Fibroblast of mammary gland (primary cell): ENCODE measurements around the gene WDFY2.
A peak's percentile ranks its signal among the peaks of the same experiment; 100 is the strongest.

Experiments
- DNase-seq: peaks from one replicate; pipeline ENCODE4 v3.0.0-alpha.2; 2010; ENCODE audit warnings: low read depth
- H3K4me3 ChIP-seq: 2 replicates; pipeline ENCODE4 v1.5.1; 2011; ENCODE audit warnings: low read depth, mild to moderate bottlenecking, low read length, moderate library complexity; ENCODE audit not compliant: control insufficient read depth
- CTCF ChIP-seq: conservative IDR thresholded peaks from 2 replicates; pipeline ENCODE4 v1.5.1; 2011; ENCODE audit warnings: low read depth, low read length, inconsistent platforms; ENCODE audit not compliant: control insufficient read depth, insufficient read depth

WDFY2 gene

DNA sequence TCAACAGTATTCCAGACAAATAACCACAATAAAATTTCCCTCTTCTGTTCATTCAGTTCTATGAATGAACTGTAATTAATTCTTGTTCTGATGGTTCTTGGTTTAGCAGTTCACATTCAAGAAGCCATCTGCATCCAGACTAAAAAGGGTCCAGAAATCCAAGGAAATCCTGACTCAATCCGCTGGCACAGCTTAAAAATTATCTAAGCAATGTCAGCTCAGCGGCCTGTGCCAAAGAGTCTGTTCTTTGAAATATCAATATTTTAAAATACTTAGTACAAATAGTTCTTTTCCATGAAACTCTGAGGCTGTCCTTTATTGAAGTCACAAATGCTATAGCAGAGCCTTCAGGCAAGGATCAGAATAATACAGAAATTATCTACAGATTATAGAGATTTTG, 162.5 kb downstream of the WDFY2 start:
- DNase-seq: no peak
- no peak for TF ChIP-seq CTCF
- H3K4me3 ChIP-seq: no peak overlapping the region

DNA sequence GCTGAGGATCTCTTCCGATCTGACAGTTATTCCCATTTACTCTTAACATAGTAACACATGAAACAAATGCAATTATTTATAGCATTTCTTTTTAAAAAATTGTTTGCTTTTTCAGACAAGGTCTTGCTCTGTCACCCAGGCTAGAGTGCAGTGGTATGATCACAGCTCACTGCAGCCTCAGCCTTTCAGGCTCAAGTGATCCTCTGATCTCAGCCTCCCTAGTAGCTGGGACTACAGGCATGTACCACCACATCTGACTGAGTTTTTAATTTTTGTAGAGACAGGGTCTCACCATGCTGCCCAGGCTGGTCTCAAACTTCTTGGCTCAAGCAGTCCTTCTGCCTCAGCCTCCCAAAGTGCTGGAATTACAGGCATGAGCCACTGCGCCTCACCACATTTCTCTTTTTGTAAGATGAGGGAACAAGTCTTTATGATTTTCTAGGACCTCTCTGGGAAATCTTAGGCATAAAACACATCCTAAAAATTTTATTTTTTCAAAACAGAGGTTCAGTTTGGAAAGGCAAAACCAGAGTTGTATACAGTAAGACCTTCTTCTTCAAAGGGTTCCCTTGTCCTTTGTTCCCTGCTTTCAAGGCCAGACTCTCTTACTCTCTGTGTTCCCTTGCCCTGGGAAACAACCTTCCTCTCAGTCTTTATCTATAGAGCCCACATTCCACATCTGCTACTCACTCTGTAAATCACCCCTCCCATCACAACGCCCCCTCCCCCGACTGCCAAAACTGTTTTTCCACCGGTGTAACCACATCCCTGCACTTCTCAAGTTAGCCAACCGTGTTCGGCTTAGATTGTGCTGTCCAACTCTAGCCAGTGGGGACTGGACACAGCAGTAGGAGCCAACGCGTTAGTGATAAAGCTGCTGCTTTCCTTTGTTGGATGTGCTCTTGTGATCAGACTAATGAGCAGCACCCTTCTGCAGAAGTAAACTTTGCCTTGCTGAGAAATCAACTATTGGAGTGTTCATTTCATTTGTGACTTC, 163.5 kb downstream of the WDFY2 start:
- H3K4me3 ChIP-seq: no peak overlapping the region
- no peak for TF ChIP-seq CTCF
- no peak for DNase-seq

- no peak overlapping the region for H3K4me3 ChIP-seq
- no peak for TF ChIP-seq CTCF
- DNase-seq: no peak
Measured at GRCh38 chr13:51756651-51757050, 172.4 kb downstream of the WDFY2 start.

DNA sequence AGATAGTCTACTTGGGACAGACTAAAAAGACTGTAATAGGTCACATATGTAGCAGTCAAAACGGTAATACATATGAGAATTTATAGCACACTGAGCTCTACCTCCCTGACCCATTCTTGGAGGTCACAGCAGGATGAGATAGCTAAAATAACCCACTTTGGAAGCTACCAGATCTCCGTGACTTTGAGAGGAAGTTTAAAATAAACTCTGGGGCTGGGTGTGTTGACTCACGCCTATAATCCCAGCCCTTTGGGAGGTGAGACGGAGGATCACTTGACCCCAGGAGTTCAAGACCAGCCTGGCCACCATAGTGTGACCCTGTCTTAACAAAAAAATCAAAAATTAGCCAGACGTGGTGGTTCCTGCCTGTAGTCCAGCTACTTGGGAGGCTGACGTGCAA, 174.4 kb downstream of the WDFY2 start:
- TF ChIP-seq CTCF: no peak
- DNase-seq: no peak
- no peak overlapping the region for H3K4me3 ChIP-seq

DNA sequence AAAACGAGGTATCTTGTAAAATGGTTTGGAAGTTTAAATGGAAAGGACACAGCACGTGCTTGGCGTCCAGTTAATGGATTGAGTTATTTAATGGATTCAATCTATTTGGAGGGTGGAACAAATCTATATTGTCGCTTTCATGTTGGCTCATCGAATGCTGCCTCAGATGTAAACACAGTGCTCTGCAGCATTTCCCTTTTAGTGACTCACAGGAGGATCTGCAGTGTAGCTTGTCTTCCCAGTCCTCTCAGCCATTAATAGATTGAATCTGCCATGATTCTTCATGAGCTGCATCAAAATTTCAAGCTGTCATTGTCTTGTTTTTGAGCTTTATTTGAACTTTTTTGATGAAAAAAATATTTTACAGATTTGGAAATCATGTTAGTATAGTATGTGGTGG, 175.0 kb downstream of the WDFY2 start:
- TF ChIP-seq CTCF: no peak
- no peak overlapping the region for H3K4me3 ChIP-seq
- peak; percentile 63 for DNase-seq

- peak; percentile 89 for DNase-seq
- TF ChIP-seq CTCF: no peak
- H3K4me3 ChIP-seq: no peak overlapping the region
Measured at GRCh38 chr13:51760592-51760991, 176.3 kb downstream of the WDFY2 start.
